ENCODE measurements around the gene OBP2A.

OBP2A gene

DNA sequence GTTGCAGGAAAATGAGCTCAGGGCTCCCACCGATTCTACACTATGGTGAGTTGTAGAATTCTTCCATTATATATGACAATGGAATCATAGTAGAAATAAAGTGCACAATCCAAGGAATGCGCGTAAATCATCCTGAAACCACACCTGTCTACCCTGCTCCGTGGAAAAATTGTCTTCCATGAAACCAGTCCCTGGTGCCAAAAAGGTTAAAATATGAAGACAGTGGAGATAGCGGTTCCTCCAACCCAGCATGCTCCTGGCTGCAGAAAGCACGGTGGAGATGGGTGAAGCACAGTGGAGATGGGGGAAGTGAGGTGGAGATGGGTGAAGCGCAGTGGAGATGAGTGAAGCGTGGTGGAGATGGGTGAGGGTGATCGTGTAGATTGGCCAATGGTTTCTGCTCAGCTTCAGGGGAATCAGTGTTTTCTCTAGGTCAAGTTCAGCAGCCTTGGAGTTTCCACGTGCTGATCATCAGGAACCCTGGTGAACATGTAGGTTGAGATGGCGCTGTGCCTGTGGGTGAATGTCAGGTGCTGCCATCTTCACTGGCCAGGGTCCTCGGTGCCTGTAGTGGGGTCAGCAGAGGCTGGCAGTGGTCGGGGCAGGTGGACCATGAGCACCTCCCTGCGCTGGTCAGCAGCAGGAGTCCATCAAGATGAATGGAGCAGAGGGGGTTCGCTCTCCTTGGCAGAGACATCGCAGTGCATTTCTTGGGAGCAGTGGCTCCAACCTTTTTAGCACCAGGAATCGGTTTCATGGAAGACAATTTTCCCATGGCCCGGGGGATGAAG, 35.9 kb downstream of the OBP2A start:
- DNase-seq, result no peak

DNA sequence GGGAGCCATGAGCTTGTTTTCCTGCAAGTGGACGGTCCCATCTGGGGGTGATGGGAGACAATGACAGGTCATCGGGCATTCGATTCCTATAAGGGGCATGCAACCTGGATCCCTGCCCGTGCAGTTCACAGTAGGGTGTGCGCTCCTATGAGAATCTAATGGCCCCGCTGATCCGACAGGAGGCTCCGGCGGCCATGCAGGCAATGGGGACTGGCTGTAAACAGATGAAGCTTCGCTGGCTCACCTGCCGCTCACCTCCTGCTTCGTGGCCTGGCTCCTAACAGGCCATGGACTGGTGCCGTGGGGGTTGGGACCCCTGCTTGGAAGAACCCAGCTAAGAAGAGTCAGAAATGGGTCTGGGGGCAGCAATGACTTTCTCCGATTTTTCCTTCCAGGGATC, 36.6 kb downstream of the OBP2A start:
- no peak for DNase-seq

DNA sequence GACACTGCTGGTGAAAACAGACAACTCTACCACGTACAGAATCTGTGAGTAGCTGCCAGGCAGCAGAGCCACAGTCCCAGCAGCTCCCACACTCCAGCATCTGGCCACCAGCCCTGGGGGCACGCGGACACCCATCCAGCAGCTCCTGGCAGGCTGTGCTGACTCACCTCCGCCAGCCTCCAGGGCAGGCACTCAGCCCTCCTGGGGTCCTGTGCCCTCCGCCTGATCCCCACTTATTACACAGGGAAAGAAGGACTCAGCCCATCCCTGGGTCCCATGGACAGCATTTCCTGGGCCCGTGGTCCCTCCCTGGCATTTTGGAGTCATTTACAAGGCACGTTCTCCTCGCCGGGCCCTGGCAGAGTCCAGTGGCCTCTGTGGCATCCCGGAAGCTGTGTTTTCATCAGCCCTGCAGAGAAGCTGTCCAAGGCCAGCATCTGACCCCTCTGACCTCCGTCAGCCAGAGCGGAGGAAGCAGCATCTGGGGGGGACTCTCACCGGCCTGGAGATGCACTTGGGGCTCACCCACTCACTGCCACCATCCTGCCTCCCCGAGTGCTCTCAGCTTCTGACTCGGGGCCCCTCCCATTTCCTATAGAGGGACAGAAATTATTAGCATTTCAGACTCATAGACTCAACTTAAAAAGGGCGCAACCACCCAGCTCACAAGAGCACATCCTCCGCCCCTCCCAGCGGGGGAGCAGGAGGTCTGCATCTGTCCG, 37.2 kb downstream of the OBP2A start:
- DNase-seq, result no peak

DNA sequence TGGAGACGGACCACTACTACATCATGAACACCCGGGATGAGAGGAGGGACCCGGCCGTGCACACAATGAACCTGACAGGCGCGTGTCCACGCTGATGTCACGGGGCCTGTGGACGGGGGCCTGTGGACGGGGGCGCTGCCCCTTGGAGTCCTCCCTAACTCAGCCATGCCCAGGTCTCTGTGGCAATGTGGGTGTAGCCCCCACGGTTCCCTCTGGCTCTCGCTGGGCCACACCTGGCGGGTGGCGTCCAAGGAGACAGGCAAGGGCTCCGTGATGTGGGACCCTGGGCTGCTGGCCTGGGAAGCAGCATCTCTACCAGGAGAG, 37.7 kb downstream of the OBP2A start:
- DNase-seq, result no peak

DNA sequence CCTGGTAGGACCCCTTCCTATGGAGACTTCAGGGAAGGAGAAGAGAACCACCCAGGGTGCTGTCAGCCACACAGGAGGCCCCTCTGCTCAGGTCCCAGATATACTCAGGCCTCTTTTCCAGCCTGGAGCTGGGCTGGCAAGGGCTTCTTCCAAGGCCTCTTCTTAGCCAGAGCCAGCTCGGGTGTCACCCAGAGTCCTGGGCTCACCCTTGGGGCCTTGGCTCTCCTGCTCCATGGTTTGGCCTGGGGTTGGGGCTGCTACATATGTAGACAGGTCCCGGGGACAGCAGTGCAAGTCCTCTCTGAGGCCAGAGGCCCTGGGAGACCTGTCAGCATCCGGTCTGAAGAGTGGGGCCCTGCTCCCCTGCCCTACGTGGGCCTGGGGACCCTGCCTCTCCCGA, 38.4 kb downstream of the OBP2A start:
- no peak for DNase-seq

DNA sequence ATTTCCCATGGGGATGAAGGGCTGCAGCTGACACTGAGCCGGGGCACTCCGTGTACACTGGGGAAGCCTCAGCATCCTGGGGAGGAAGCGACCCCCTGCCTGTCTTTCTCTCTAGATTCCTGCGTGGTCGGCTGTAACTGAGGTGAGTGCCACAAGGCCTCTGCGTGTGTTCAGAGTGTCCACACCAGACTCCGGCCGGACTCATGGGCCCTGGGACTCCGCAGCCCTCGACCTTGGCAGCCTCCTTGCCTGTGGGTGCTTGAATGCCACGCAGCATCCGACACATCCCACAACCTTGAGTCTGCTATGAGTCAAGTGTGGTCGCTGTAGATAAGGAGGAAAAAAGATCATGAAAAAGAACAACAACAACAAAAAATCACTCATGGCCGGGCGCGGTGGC, 39.0 kb downstream of the OBP2A start:
- DNase-seq, result no peak

DNA sequence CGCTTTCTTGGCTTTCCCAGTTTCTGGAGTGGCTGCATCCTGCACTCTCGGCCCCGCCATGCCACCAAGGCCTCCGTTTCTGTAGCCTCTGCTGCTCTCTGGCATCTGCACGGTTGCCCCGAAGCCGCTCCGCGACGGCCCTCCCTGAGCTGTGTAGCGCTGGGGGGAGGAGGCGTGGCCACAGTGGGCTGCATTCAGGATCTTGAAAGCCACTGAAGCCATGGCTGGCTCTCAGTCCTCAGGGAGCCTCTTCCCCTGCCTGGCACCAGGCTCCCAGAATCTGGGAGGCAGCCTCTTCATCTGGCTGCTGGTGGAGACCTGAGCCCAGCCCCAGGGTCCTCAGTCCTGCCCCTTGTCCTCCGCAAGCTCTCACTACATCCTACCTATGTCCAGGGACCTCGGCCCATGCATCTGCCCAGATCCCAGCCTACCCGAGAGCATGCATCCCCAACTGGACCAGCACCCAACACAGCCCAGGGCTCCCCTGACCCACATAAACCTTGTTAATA, 40.7 kb downstream of the OBP2A start:
- no peak for DNase-seq

DNA sequence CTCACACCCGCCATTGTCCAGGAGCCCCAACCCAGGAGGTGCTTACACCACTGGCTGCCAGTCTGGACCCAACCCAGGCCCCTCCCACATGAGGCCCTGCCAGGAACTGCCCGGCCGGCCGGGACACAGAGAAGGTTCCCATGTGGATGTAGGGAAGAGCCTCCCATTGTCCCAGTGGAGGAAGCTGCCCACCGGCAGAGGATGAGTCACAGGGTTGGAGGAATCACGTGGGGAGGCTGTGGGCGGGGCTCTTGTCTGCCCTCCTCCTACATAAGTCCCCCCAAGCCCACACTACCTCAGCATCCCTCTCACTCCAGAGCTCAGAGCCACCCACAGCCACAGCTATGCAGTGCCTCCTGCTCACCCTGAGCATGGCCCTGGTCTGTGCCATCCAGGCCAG, 41.7 kb downstream of the OBP2A start:
- no peak for DNase-seq

DNA sequence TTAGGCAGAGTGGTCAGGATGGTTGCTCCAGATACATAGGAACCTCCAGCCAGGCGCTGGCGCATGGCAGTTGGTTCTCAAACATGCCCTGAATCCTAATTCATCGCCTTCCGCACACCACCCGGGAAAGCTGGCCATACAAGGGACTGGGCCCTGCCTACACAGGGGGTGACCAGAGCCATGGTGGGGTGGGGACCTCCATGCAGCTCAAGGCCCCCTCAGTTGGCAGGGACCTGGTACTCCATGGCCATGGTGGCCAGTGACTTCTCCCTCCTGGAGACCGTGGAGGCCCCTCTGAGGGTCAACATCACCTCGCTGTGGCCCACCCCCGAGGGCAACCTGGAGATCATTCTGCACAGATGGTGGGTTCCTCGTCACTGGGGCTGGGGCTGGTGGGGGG, 42.4 kb downstream of the OBP2A start:
- DNase-seq, result no peak

DNA sequence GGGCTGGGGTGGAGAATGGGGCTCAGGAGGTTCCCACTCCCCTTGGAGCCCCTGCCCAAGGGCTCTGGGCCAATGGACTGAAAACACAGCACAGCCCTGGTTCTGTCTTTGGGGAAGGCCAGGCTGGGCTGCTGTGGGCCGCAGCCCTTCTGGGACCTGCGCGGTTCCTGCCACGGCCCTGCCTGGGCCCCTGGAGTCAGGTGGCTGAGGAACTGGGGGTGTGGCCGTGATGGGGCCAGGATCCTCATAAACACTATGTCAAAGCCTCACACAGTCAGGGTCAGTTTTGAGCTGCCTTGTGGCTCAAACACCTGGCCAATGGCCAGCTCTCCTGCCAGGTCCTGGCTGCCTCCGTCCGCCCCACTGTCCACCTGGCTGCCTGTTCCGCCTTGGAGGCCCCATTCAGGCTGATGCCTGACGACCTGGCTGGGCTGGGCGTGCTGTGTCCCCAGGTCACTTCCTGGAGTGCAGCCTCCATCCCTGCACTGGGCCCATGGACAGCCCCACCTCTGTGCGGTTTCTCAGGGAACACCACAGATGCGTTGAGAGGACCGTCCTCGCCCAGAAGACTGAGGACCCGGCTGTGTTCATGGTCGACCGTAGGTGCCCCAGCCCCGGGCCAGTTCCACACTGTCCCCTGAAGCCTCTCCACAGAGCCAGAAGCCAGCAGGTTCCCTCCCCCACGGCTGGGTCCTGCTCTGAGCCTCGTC, 43.1 kb downstream of the OBP2A start:
- DNase-seq, result no peak

DNA sequence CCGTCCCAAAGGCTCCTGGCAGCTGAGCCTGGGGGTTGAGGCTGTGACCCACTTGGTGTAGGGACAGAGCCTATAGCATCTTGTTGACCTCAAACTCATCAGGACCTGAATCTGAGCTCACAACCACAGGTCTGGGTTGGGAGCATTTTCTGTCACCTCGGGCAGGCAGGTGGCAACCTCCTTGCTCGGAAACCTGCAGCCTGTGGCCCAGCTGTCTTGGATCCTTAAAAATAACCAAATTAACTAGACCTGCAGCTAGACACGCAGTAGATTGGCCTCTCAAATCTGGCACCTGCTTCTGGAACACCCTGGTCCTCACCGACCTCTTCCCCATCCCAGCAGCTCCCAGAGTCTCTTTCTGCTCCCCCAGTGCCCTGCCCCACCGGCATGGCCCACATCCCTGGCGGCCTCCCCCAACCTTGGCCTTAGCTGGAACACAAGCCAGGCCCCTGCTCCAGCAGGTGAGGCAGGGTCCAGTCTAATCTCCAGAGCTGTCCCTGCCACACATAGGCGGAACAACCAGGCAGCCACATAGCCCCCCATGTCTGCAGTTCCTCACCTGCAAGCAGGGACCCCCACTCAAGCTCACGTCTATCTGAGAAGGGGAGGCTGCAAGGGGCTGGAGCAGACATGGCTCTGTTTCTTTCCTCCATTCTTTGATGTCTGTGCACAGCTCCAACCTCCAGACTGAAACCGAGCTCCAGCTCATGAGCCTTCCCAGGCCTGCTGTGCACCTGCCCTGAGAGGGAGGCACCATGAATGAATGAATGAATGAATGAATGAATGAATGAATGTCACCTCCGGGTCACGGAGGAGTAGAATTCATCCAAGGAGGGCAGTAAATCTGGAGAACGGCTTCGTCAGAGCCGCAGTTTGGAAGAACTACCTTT, 43.9 kb downstream of the OBP2A start:
- DNase-seq, result no peak

DNA sequence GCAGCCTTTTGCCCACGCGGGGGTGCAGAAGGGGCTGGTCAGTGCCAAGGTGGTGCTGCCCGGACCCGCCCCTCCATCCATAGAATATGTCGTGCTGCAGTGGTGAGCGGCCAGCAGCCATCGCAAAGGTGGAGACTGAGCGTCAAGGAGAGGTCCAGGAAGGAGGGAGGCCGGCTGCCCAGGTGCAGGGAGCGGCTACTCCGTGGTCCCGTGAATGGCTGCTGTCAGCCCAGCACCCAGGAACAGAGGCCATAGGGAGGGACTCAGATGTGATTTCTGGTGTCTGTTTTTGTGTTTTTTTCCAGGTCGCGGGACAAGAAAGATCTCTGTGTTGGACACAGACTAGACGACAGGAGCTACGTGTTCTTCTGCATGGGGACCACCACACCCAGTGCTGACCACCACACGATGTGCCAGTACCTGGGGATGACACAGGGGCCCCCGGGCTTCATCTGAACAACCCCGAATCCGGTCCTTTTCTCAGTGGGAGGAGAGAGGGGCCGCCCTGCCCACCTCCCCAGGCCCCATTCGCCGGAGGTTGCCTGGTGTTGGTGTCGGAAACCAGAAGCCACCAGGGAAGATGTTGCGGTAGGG, 44.7 kb downstream of the OBP2A start:
- DNase-seq, result no peak

DNA sequence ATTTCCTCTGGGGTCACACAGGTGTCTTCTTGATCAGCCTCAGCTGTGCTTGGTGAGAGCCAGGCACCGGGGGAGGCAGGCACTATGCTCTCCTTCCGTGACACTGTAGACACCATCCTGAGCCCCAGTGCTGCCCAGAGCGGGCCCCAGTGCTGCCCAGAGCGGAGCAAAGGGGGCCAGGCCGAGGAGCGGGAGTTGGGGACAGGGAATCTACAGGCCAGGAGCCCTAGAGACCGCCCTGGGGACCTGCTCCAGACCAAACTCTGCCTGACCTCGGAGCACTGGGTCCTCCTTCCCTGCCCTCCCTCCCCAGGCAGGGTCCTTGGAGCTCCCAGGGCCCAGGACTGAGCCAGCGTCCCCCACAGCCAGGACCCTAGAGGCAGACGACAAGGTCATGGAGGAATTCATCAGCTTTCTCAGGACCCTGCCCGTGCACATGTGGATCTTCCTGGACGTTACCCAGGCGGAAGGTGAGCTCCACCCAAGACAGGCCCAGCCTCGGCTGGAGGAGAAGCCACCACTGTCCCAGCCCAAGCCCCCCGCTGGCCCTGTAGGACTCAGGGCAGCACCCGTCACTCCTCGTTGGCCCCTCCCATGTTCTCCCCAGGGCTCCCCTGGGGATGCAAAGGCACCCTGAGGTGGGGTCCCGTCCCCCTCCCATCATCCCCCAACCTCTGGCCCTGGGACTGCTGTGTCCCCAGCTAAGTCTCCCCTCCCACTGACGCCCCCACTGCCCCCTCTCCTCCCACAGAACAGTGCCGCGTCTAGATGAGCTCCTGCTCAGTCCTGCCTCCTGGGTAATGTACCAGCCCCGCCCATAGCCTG, 45.8 kb downstream of the OBP2A start:
- DNase-seq, result no peak

DNA sequence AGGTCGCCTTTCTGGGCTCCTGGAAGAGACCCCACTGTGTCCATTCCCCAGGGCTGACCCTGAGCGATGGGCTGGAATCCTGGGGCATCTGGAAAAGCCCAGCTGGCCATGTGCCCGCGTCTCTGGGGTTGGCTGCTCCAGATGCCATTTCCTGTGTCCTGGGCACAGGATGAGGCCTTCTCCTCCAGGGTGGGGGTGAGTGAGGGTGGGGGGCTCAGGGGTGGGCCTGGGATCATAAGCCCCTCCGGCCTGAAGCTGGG, 46.3 kb downstream of the OBP2A start:
- DNase-seq, result no peak

DNA sequence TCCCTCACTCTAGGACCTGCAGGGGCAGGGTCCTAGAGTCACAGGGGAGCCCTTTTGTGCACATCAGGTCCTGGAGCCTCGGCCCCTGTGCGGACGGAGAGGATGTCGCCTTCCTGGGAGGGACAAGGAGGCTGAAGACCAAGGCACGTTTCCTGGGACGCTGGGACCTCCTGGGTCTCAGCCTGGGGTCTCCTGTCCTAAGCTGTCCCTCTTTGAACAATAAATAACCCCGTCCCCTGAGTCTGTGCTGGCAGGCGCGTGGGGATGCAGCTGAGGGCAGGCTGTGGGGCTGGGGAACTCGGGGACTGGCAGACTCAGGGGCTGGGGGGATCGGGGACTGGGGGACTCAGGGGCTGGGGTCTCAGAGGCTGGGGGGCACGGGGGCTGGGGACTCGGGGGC, 46.7 kb downstream of the OBP2A start:
- DNase-seq, result no peak

DNA sequence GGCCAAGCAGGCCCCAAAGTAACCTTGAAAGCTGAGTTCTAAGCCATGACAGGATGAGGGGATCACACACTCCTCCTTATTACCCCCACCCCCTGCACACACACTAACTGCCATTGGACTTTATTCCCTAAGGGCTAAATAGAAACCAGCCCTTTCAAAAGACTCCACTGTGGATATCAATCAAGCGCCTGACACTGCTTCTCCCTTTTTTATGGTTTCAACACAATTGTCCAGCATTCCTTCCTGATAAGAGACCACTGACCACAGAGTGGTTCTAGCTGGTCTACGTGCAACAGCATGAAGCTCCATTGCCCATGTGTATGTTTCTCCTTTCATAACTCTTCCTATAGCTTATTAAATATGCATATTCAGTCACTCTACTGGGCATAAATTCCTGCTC, 50.3 kb downstream of the OBP2A start:
- DNase-seq, result no peak
